ENCODE results near the gene CREBBP.

- TF ChIP-seq, protein P1, sequence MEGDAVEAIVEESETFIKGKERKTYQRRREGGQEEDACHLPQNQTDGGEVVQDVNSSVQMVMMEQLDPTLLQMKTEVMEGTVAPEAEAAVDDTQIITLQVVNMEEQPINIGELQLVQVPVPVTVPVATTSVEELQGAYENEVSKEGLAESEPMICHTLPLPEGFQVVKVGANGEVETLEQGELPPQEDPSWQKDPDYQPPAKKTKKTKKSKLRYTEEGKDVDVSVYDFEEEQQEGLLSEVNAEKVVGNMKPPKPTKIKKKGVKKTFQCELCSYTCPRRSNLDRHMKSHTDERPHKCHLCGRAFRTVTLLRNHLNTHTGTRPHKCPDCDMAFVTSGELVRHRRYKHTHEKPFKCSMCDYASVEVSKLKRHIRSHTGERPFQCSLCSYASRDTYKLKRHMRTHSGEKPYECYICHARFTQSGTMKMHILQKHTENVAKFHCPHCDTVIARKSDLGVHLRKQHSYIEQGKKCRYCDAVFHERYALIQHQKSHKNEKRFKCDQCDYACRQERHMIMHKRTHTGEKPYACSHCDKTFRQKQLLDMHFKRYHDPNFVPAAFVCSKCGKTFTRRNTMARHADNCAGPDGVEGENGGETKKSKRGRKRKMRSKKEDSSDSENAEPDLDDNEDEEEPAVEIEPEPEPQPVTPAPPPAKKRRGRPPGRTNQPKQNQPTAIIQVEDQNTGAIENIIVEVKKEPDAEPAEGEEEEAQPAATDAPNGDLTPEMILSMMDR (IDR thresholded peaks at IDR 0.05 in 8 of 11, conservative IDR thresholded peaks at IDR 0.05 in 3 of 11), result no peak
- TF ChIP-seq POLR2A (IDR thresholded peaks at IDR 0.05) (no peak), POLR2AphosphoS5 (IDR thresholded peaks at IDR 0.05) (no peak)
These were observed 9.6 kb upstream of the CREBBP start for GRCh38 chr16:3890091-3890490.
